ENCODE measurements around the gene TRPC5OS.

DNA sequence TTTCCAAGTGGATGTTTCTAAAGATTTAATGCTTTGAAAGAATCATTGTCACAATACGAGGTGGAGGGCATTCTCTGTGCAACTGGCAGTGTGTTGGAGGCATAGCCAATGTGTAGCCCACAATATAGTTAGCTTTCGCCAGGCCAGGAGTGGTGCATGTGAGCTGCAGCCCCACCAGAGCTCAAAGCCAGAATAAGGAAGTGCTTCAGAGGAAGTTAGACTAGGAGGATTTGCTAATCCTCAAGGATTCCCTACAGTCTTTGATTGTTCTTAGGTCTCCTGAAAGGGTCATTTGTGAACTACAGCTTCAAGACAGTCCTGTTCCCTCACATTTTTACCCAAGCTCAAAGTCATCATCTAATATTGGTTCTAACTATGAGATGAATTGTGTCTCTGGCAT lies 16.4 kb downstream of the TRPC5OS start:
- TF ChIP-seq MXI1 (IDR thresholded peaks at IDR 0.05; ENCODE audit: borderline replicate concordance, low read depth, low read length) (no peak), POLR2A (IDR thresholded peaks at IDR 0.05; ENCODE audit: low read depth, low read length) (no peak), RCOR1 (IDR thresholded peaks at IDR 0.05; ENCODE audit: insufficient replicate concordance, low read length) (no peak), MAFK (IDR thresholded peaks at IDR 0.05; ENCODE audit: low read depth, low read length) (no peak), CHD1 (IDR thresholded peaks at IDR 0.05; ENCODE audit: low read depth, low read length) (no peak), SMC3 (IDR thresholded peaks at IDR 0.05; ENCODE audit: low read depth, low read length) (no peak)
- TF ChIP-seq, protein P1, sequence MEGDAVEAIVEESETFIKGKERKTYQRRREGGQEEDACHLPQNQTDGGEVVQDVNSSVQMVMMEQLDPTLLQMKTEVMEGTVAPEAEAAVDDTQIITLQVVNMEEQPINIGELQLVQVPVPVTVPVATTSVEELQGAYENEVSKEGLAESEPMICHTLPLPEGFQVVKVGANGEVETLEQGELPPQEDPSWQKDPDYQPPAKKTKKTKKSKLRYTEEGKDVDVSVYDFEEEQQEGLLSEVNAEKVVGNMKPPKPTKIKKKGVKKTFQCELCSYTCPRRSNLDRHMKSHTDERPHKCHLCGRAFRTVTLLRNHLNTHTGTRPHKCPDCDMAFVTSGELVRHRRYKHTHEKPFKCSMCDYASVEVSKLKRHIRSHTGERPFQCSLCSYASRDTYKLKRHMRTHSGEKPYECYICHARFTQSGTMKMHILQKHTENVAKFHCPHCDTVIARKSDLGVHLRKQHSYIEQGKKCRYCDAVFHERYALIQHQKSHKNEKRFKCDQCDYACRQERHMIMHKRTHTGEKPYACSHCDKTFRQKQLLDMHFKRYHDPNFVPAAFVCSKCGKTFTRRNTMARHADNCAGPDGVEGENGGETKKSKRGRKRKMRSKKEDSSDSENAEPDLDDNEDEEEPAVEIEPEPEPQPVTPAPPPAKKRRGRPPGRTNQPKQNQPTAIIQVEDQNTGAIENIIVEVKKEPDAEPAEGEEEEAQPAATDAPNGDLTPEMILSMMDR (conservative IDR thresholded peaks at IDR 0.05; ENCODE audit: low read depth, low read length) = no peak
